Omental fat pad (tissue), 4 donors: Measurements from ENCODE around the gene OLFML3. TPM values are rescaled to one million over a fixed set of nuclear protein-coding genes. Genes with fewer than 3 reads are reported as not detected.
"Not testable (repeated sequence)": the region's sequence is repeated elsewhere in the genome, so short reads cannot be mapped to it uniquely, and the experiment has no call there.

Experiments
- ATAC-seq: fragments of 150-250 bp; one replicate; pipeline ENCODE4 v1.9.1; 2016; ENCODE audit warnings: mild to moderate bottlenecking, moderate library complexity; ENCODE audit not compliant: low FRiP score
- DNase-seq: peaks from one replicate; pipeline ENCODE4 v3.0.0-alpha.2; 2019; ENCODE audit warnings: low spot score
- total RNA-seq, 4 donors: library from RNA; depleted of rRNA; stranded (reverse); fragments of >200 nt; gene quantifications; one replicate each; pipeline ENCODE4 v1.1.0, GENCODE V29; 2016
- TF ChIP-seq, protein P1 (sequence below), 3 donors: fragments of 450-650 bp; IDR thresholded peaks; one replicate each; pipeline ENCODE4 v1.5.1; 2016 to 2017; ENCODE audit warnings: antibody characterized with exemption in 3 of 3, mild to moderate bottlenecking in 3 of 3, moderate library complexity in 2 of 3

OLFML3 gene
- total RNA-seq, 4 donors from 2014 or later: 54.4 to 173 (median 90.6) TPM

- TF ChIP-seq, protein P1, sequence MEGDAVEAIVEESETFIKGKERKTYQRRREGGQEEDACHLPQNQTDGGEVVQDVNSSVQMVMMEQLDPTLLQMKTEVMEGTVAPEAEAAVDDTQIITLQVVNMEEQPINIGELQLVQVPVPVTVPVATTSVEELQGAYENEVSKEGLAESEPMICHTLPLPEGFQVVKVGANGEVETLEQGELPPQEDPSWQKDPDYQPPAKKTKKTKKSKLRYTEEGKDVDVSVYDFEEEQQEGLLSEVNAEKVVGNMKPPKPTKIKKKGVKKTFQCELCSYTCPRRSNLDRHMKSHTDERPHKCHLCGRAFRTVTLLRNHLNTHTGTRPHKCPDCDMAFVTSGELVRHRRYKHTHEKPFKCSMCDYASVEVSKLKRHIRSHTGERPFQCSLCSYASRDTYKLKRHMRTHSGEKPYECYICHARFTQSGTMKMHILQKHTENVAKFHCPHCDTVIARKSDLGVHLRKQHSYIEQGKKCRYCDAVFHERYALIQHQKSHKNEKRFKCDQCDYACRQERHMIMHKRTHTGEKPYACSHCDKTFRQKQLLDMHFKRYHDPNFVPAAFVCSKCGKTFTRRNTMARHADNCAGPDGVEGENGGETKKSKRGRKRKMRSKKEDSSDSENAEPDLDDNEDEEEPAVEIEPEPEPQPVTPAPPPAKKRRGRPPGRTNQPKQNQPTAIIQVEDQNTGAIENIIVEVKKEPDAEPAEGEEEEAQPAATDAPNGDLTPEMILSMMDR (IDR thresholded peaks at IDR 0.05): no peak
- ATAC-seq (no peak), DNase-seq (no peak)
Measured at GRCh38 chr1:114000406-114000805, 21.1 kb downstream of the OLFML3 start.

GRCh38 chr1:114002492-114003239, 23.4 kb downstream of the OLFML3 start:
- TF ChIP-seq, protein P1 (IDR thresholded peaks at IDR 0.05): no peak
- no peak for ATAC-seq
- no peak for DNase-seq

GRCh38 chr1:114003431-114003830, 24.2 kb downstream of the OLFML3 start:
- ATAC-seq (no peak), DNase-seq (no peak)
- TF ChIP-seq, protein P1 (IDR thresholded peaks at IDR 0.05): no peak

DNA sequence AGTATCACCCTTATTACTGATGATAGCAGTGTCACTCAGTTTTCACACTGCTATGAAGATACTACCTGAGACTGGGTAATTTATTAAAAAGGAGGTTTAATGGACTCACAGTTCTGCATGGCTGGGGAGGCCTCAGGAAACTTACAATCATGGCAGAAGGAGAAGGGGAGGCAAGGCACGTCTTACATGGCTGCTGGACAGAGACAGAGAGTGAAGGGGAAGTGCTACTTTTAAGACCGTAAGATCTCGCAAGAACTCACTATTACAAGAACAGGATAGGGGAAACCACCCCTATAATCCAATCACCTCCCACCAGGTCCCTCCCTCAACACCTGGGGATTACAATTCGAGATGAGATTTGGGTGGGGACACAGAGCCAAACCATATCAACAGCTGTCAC, 27.6 kb downstream of the OLFML3 start:
- ATAC-seq, DNase-seq: not testable (repeated sequence)

- DNase-seq: no peak
- peak; percentile 40 for ATAC-seq
- TF ChIP-seq, protein P1 (IDR thresholded peaks at IDR 0.05): no peak
Measured at GRCh38 chr1:114008480-114008941, 29.2 kb downstream of the OLFML3 start.

GRCh38 chr1:114008993-114009392, 29.7 kb downstream of the OLFML3 start:
- TF ChIP-seq, protein P1 (IDR thresholded peaks at IDR 0.05): no peak
- DNase-seq (no peak), ATAC-seq (no peak)

DNA sequence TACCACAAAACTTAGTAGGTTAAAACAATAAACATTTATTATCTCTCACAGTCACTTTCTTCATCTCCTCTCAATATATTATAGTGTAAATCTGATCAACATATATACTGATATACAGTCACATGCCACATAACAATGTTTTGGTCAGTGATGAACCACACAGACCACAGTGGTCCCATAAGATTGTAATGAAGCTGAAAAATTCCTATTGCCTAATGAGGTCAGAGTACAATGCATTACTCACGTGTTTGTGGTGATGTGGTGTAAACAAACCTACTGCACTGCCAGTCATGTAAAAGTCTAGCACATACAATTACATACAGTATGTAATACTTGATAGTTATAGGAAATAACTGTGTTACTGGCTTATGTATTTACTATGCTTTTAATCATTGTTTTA, 30.1 kb downstream of the OLFML3 start:
- TF ChIP-seq, protein P1 (IDR thresholded peaks at IDR 0.05): no peak
- no peak for DNase-seq
- no peak for ATAC-seq
